Keratinocyte (primary cell): ENCODE measurements around the gene PCCA.

Source experiments
- CTCF ChIP-seq, 3 experiments: IDR thresholded peaks in 1 of 3; conservative IDR thresholded peaks in 1 of 3; optimal IDR thresholded peaks in 1 of 3; 2 replicates in 2 of 3; 3 replicates in 1 of 3; pipeline versions ENCODE3 to v1.5.1; 2011; ENCODE audit warnings: low read length in 3 of 3, mild to moderate bottlenecking in 3 of 3, moderate library complexity in 2 of 3, control low read depth in 1 of 3, inconsistent platforms in 1 of 3; ENCODE audit not compliant: insufficient read depth in 2 of 3; ENCODE audit errors: extremely low read depth in 1 of 3
- EZH2 ChIP-seq: IDR thresholded peaks from one replicate; pipeline ENCODE4 v1.6.1; 2012; ENCODE audit warnings: inconsistent platforms, mild to moderate bottlenecking, low read length, moderate library complexity

- TF ChIP-seq CTCF (optimal IDR thresholded peaks at IDR 0.05 in 1 of 3, IDR thresholded peaks at IDR 0.05 in 1 of 3, conservative IDR thresholded peaks at IDR 0.05 in 1 of 3; ENCODE audit: extremely low read depth in 1 of 3, insufficient read depth in 2 of 3, low read length in 3 of 3) (no peak), EZH2 (no peak)
Observed at GRCh38 chr13:100563779-100564178, 474.9 kb downstream of the PCCA start.
